ENCODE measurements around the gene LHFPL6.

The LHFPL6 gene

GRCh38 chr13:39578821-39579291 lies 24.1 kb downstream of the LHFPL6 start:
- no peaks in the 10 kb centered on the region for H3K4me1 ChIP-seq (ENCODE audit: control insufficient read depth, insufficient read depth, low read length)
- H3K36me3 ChIP-seq (ENCODE audit: control insufficient read depth, insufficient read depth, low read length), result no peaks in the 10 kb centered on the region
- no peak overlapping the region for H3K27ac ChIP-seq (ENCODE audit: low read length)
- no peaks in the 10 kb centered on the region for H3K27me3 ChIP-seq (ENCODE audit: control insufficient read depth, insufficient read depth, low read length)
- WGBS (ENCODE audit: insufficient coverage, insufficient read length), result no CpG with 5 or more reads among the region's 3 CpGs
- DNase-seq (ENCODE audit: low read depth, low spot score), result no peak
- H3K9me3 ChIP-seq (ENCODE audit: control insufficient read depth, insufficient read depth, low read length), result no peaks in the 10 kb centered on the region
- H3K4me3 ChIP-seq (ENCODE audit: low read length), result no peak overlapping the region

GRCh38 chr13:39577838-39578491 lies 25.0 kb downstream of the LHFPL6 start:
- Histone ChIP-seq H3K27me3 (ENCODE audit: control insufficient read depth, insufficient read depth, low read length) (no peaks in the 10 kb centered on the region), H3K4me3 (ENCODE audit: low read length) (no peak overlapping the region), H3K36me3 (ENCODE audit: control insufficient read depth, insufficient read depth, low read length) (no peaks in the 10 kb centered on the region), H3K27ac (ENCODE audit: low read length) (no peak overlapping the region), H3K9me3 (ENCODE audit: control insufficient read depth, insufficient read depth, low read length) (no peaks in the 10 kb centered on the region), H3K4me1 (ENCODE audit: control insufficient read depth, insufficient read depth, low read length) (no peaks in the 10 kb centered on the region)
- no CpG with 5 or more reads among the region's 5 CpGs for WGBS (ENCODE audit: insufficient coverage, insufficient read length)
- no peak for DNase-seq (ENCODE audit: low read depth, low spot score)

- Histone ChIP-seq H3K4me3 (ENCODE audit: low read length) (no peak overlapping the region), H3K36me3 (ENCODE audit: control insufficient read depth, insufficient read depth, low read length) (no peaks in the 10 kb centered on the region), H3K9me3 (ENCODE audit: control insufficient read depth, insufficient read depth, low read length) (no peaks in the 10 kb centered on the region), H3K27ac (ENCODE audit: low read length) (no peak overlapping the region), H3K4me1 (ENCODE audit: control insufficient read depth, insufficient read depth, low read length) (no peaks in the 10 kb centered on the region), H3K27me3 (ENCODE audit: control insufficient read depth, insufficient read depth, low read length) (no peaks in the 10 kb centered on the region)
- DNase-seq (ENCODE audit: low read depth, low spot score), result no peak
- WGBS (ENCODE audit: insufficient coverage, insufficient read length), result no CpG with 5 or more reads among the region's 2 CpGs
Measured at GRCh38 chr13:39577203-39577602, 25.8 kb downstream of the LHFPL6 start.

GRCh38 chr13:39575641-39576238 lies 27.3 kb downstream of the LHFPL6 start:
- no CpG with 5 or more reads among the region's 11 CpGs for WGBS (ENCODE audit: insufficient coverage, insufficient read length)
- no peaks in the 10 kb centered on the region for H3K4me1 ChIP-seq (ENCODE audit: control insufficient read depth, insufficient read depth, low read length)
- no peaks in the 10 kb centered on the region for H3K9me3 ChIP-seq (ENCODE audit: control insufficient read depth, insufficient read depth, low read length)
- DNase-seq (ENCODE audit: low read depth, low spot score), result no peak
- H3K36me3 ChIP-seq (ENCODE audit: control insufficient read depth, insufficient read depth, low read length), result no peaks in the 10 kb centered on the region
- H3K4me3 ChIP-seq (ENCODE audit: low read length), result no peak overlapping the region
- no peaks in the 10 kb centered on the region for H3K27me3 ChIP-seq (ENCODE audit: control insufficient read depth, insufficient read depth, low read length)
- H3K27ac ChIP-seq (ENCODE audit: low read length), result no peak overlapping the region

- no CpG with 5 or more reads among the region's 15 CpGs for WGBS (ENCODE audit: insufficient coverage, insufficient read length)
- no peaks in the 10 kb centered on the region for H3K4me1 ChIP-seq (ENCODE audit: control insufficient read depth, insufficient read depth, low read length)
- no peaks in the 10 kb centered on the region for H3K27me3 ChIP-seq (ENCODE audit: control insufficient read depth, insufficient read depth, low read length)
- H3K27ac ChIP-seq (ENCODE audit: low read length), result no peak overlapping the region
- no peak overlapping the region for H3K4me3 ChIP-seq (ENCODE audit: low read length)
- H3K9me3 ChIP-seq (ENCODE audit: control insufficient read depth, insufficient read depth, low read length), result no peaks in the 10 kb centered on the region
- DNase-seq (ENCODE audit: low read depth, low spot score), result no peak
- no peaks in the 10 kb centered on the region for H3K36me3 ChIP-seq (ENCODE audit: control insufficient read depth, insufficient read depth, low read length)
Measured at GRCh38 chr13:39571502-39572092, 31.4 kb downstream of the LHFPL6 start.

- Histone ChIP-seq H3K36me3 (ENCODE audit: control insufficient read depth, insufficient read depth, low read length) (no peaks in the 10 kb centered on the region), H3K27ac (ENCODE audit: low read length) (no peak overlapping the region), H3K4me1 (ENCODE audit: control insufficient read depth, insufficient read depth, low read length) (no peaks in the 10 kb centered on the region), H3K9me3 (ENCODE audit: control insufficient read depth, insufficient read depth, low read length) (no peaks in the 10 kb centered on the region), H3K4me3 (ENCODE audit: low read length) (no peak overlapping the region), H3K27me3 (ENCODE audit: control insufficient read depth, insufficient read depth, low read length) (no peaks in the 10 kb centered on the region)
- no peak for DNase-seq (ENCODE audit: low read depth, low spot score)
- WGBS (ENCODE audit: insufficient coverage, insufficient read length), result no CpG with 5 or more reads among the region's 1 CpG
Measured at GRCh38 chr13:39567569-39567968, 35.4 kb downstream of the LHFPL6 start.

GRCh38 chr13:39566216-39566869 lies 36.6 kb downstream of the LHFPL6 start:
- no CpG with 5 or more reads among the region's 8 CpGs for WGBS (ENCODE audit: insufficient coverage, insufficient read length)
- Histone ChIP-seq H3K27ac (ENCODE audit: low read length) (no peak overlapping the region), H3K4me1 (ENCODE audit: control insufficient read depth, insufficient read depth, low read length) (no peaks in the 10 kb centered on the region), H3K27me3 (ENCODE audit: control insufficient read depth, insufficient read depth, low read length) (no peaks in the 10 kb centered on the region), H3K36me3 (ENCODE audit: control insufficient read depth, insufficient read depth, low read length) (no peaks in the 10 kb centered on the region), H3K4me3 (ENCODE audit: low read length) (no peak overlapping the region), H3K9me3 (ENCODE audit: control insufficient read depth, insufficient read depth, low read length) (no peaks in the 10 kb centered on the region)
- DNase-seq (ENCODE audit: low read depth, low spot score), result no peak

GRCh38 chr13:39565036-39565949 lies 37.7 kb downstream of the LHFPL6 start:
- Histone ChIP-seq H3K27ac (ENCODE audit: low read length) (no peak overlapping the region), H3K27me3 (ENCODE audit: control insufficient read depth, insufficient read depth, low read length) (no peaks in the 10 kb centered on the region), H3K4me3 (ENCODE audit: low read length) (no peak overlapping the region), H3K4me1 (ENCODE audit: control insufficient read depth, insufficient read depth, low read length) (no peaks in the 10 kb centered on the region), H3K36me3 (ENCODE audit: control insufficient read depth, insufficient read depth, low read length) (no peaks in the 10 kb centered on the region), H3K9me3 (ENCODE audit: control insufficient read depth, insufficient read depth, low read length) (no peaks in the 10 kb centered on the region)
- DNase-seq (ENCODE audit: low read depth, low spot score), result peak; percentile 25
- WGBS (ENCODE audit: insufficient coverage, insufficient read length), result no CpG with 5 or more reads among the region's 6 CpGs

GRCh38 chr13:39563470-39563735 lies 39.6 kb downstream of the LHFPL6 start:
- Histone ChIP-seq H3K27ac (ENCODE audit: low read length) (no peak overlapping the region), H3K4me3 (ENCODE audit: low read length) (no peak overlapping the region), H3K9me3 (ENCODE audit: control insufficient read depth, insufficient read depth, low read length) (no peaks in the 10 kb centered on the region), H3K4me1 (ENCODE audit: control insufficient read depth, insufficient read depth, low read length) (no peaks in the 10 kb centered on the region), H3K36me3 (ENCODE audit: control insufficient read depth, insufficient read depth, low read length) (no peaks in the 10 kb centered on the region), H3K27me3 (ENCODE audit: control insufficient read depth, insufficient read depth, low read length) (no peaks in the 10 kb centered on the region)
- no CpG with 5 or more reads among the region's 1 CpG for WGBS (ENCODE audit: insufficient coverage, insufficient read length)
- no peak for DNase-seq (ENCODE audit: low read depth, low spot score)

- no peaks in the 10 kb centered on the region for H3K9me3 ChIP-seq (ENCODE audit: control insufficient read depth, insufficient read depth, low read length)
Measured at GRCh38 chr13:39561971-39562370, 41.0 kb downstream of the LHFPL6 start.

More at GRCh38 chr13:39561971-39562370, 41.0 kb downstream of the LHFPL6 start:
- no peaks in the 10 kb centered on the region for H3K36me3 ChIP-seq (ENCODE audit: control insufficient read depth, insufficient read depth, low read length)
- H3K4me3 ChIP-seq (ENCODE audit: low read length), result no peak overlapping the region
- WGBS (ENCODE audit: insufficient coverage, insufficient read length), result no CpG with 5 or more reads among the region's 1 CpG
- H3K27ac ChIP-seq (ENCODE audit: low read length), result no peak overlapping the region
- DNase-seq (ENCODE audit: low read depth, low spot score), result no peak
- H3K4me1 ChIP-seq (ENCODE audit: control insufficient read depth, insufficient read depth, low read length), result no peaks in the 10 kb centered on the region
- H3K27me3 ChIP-seq (ENCODE audit: control insufficient read depth, insufficient read depth, low read length), result no peaks in the 10 kb centered on the region

Measured in iPS DF 6.9 (cell line).